GM23338 (cell line): ENCODE results near the gene COL26A1. TPM values are rescaled to one million over a fixed set of nuclear protein-coding genes. Genes with fewer than 3 reads are reported as not detected.

Source experiments
- ATAC-seq: fragments of 200-7000 bp; cut with Tn5 transposase; 3 replicates; pipeline ENCODE4 v1.9.1; 2020
- DNase-seq: peaks from one replicate; pipeline ENCODE4 v3.0.0-alpha.2; 2015; ENCODE audit warnings: low spot score
- H2AFZ ChIP-seq: fragments of 200-600 bp; sonication (generic); 2 replicates; pipeline ENCODE4 v1.8.0; 2016; ENCODE audit warnings: antibody characterized with exemption, mild to moderate bottlenecking, moderate library complexity
- H3F3A ChIP-seq: fragments of 200-600 bp; sonication (generic); replicated peaks from 2 replicates; pipeline ENCODE4 v1.8.0; 2017; ENCODE audit warnings: antibody characterized with exemption, mixed run types, low read depth
- H3K27ac ChIP-seq: fragments of 200-600 bp; sonication (generic); 2 replicates; pipeline ENCODE4 v1.6.1; 2016; ENCODE audit warnings: low read depth
- H3K27me3 ChIP-seq: fragments of 200-600 bp; sonication (generic); 2 replicates; pipeline ENCODE4 v1.8.0; 2016; ENCODE audit warnings: mild to moderate bottlenecking, mixed run types, moderate library complexity; ENCODE audit not compliant: insufficient read depth
- H3K36me3 ChIP-seq: fragments of 200-600 bp; sonication (generic); 2 replicates; pipeline ENCODE4 v1.8.0; 2016; ENCODE audit warnings: mild to moderate bottlenecking; ENCODE audit not compliant: insufficient read depth
- H3K4me1 ChIP-seq: fragments of 200-600 bp; sonication (generic); 2 replicates; pipeline ENCODE4 v1.8.0; 2016; ENCODE audit warnings: mild to moderate bottlenecking, moderate library complexity; ENCODE audit not compliant: insufficient read depth
- H3K4me2 ChIP-seq: fragments of 200-600 bp; sonication (generic); 2 replicates; pipeline ENCODE4 v1.7.1; 2017; ENCODE audit warnings: mixed run types
- H3K4me3 ChIP-seq: fragments of 200-600 bp; sonication (generic); 2 replicates; pipeline ENCODE4 v1.6.1; 2016; ENCODE audit warnings: mixed run types
- H3K79me2 ChIP-seq: fragments of 200-600 bp; sonication (generic); replicated peaks from 2 replicates; pipeline ENCODE4 v1.8.0; 2017; ENCODE audit warnings: mild to moderate bottlenecking; ENCODE audit not compliant: insufficient read depth
- H3K9me2 ChIP-seq: fragments of 200-600 bp; sonication (generic); 2 replicates; pipeline ENCODE4 v1.8.0; 2017; ENCODE audit not compliant: insufficient read depth
- H4K20me1 ChIP-seq: fragments of 200-600 bp; sonication (generic); replicated peaks from 2 replicates; pipeline ENCODE4 v1.8.0; 2017; ENCODE audit warnings: mild to moderate bottlenecking; ENCODE audit not compliant: insufficient read depth
- H3K27ac Mint-ChIP-seq: 2 replicates; pipeline ENCODE4 v1.8.0; 2020; ENCODE audit warnings: inconsistent platforms, mild to moderate bottlenecking, moderate library complexity, mixed read lengths
- H3K27me3 Mint-ChIP-seq: 3 replicates; pipeline ENCODE4 v1.8.0; 2022; ENCODE audit warnings: low read depth, mild to moderate bottlenecking, moderate library complexity, mixed read lengths, inconsistent platforms; ENCODE audit not compliant: insufficient read depth, poor library complexity
- H3K36me3 Mint-ChIP-seq: 3 replicates; pipeline ENCODE4 v1.8.0; 2021; ENCODE audit warnings: low read depth, mild to moderate bottlenecking, inconsistent platforms, moderate library complexity, mixed read lengths
- H3K4me1 Mint-ChIP-seq: 3 replicates; pipeline ENCODE4 v1.8.0; 2020; ENCODE audit warnings: mild to moderate bottlenecking, inconsistent platforms, mixed read lengths
- H3K4me3 Mint-ChIP-seq: 3 replicates; pipeline ENCODE4 v1.8.0; 2021; ENCODE audit warnings: moderate library complexity, mild to moderate bottlenecking, inconsistent platforms, mixed read lengths
- H3K9me3 Mint-ChIP-seq: 3 replicates; pipeline ENCODE4 v1.8.0; 2020; ENCODE audit warnings: moderate library complexity, mild to moderate bottlenecking, inconsistent platforms, mixed read lengths
- EZH2 ChIP-seq: fragments of 200-600 bp; sonication (generic); IDR thresholded peaks from one replicate; pipeline ENCODE4 v1.8.0; 2017; ENCODE audit warnings: antibody characterized with exemption, mild to moderate bottlenecking, low read depth; ENCODE audit not compliant: unreplicated experiment
- ZNF462 ChIP-seq: fragments of 250-450 bp; sonication (Bioruptor Pico); IDR thresholded peaks from 2 replicates; pipeline ENCODE4 v1.5.0; 2020; ENCODE audit warnings: mild to moderate bottlenecking, moderate library complexity
- polyA plus RNA-seq: library from polyadenylated mRNA; unstranded; fragments of >200 nt; fragmentation: Nextera tagmentation; extraction: Ambion mirVana; gene quantifications from 2 replicates; pipeline ENCODE4 v1.2.1, GENCODE V29; 2016
- total RNA-seq: library from RNA; depleted of rRNA; stranded (reverse); fragments of >200 nt; shearing (Covaris generic); gene quantifications from 2 replicates; pipeline ENCODE4 v1.2.3, GENCODE V29; 2014
- TF ChIP-seq, protein P1 (sequence below), 2 experiments: fragments of 200-600 bp in 1 of 2; sonication (generic) in 1 of 2; conservative IDR thresholded peaks; 2 replicates each; pipeline versions ENCODE4 v1.5.1 to v1.6.1; 2016 to 2017; ENCODE audit warnings: antibody characterized with exemption in 2 of 2, low read depth in 2 of 2, mild to moderate bottlenecking in 2 of 2, moderate library complexity in 1 of 2

COL26A1 gene
- total and polyA plus RNA-seq, 2 experiments from 2014 or later: 17.8 to 55.0 TPM

- TF ChIP-seq, protein P1, sequence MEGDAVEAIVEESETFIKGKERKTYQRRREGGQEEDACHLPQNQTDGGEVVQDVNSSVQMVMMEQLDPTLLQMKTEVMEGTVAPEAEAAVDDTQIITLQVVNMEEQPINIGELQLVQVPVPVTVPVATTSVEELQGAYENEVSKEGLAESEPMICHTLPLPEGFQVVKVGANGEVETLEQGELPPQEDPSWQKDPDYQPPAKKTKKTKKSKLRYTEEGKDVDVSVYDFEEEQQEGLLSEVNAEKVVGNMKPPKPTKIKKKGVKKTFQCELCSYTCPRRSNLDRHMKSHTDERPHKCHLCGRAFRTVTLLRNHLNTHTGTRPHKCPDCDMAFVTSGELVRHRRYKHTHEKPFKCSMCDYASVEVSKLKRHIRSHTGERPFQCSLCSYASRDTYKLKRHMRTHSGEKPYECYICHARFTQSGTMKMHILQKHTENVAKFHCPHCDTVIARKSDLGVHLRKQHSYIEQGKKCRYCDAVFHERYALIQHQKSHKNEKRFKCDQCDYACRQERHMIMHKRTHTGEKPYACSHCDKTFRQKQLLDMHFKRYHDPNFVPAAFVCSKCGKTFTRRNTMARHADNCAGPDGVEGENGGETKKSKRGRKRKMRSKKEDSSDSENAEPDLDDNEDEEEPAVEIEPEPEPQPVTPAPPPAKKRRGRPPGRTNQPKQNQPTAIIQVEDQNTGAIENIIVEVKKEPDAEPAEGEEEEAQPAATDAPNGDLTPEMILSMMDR (conservative IDR thresholded peaks at IDR 0.05; ENCODE audit: low read depth in 2 of 2): no peak
Measured at GRCh38 chr7:101362334-101363195, at the start of gene COL26A1 (continued).

DNA sequence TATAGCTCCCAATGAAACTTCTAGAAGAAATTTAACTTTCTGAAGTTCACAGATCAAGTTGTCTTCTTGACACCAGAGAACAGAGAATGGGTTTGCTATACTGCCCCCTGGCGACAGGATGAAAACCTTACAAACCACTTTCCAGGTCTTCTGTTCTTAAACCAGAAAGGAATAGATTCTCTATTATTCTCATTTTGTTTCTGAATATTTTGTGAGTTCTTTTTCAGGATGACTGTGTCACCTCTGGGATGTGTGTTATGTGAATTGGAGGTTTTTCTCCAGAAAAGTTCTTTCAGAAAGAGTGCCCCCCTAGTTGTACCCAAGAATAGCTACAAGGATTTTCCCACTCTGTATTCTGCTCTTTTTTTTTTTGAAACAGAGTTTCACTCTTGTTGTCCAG, 47.3 kb upstream of the COL26A1 start:
- Histone ChIP-seq H3K4me3 (no peak overlapping the region), H3K27me3 (no peaks in the 10 kb centered on the region), H3K4me1 (peaks cover 7% of the 10 kb centered on the region; the same call in 1 of the 2 replicates), H2AFZ (no peak overlapping the region), H3K79me2 (peaks cover 23% of the 10 kb centered on the region), H3F3A (peaks cover 40% of the 10 kb centered on the region), H3K36me3 (peaks cover 23% of the 10 kb centered on the region), H3K27ac (no peak overlapping the region), H3K4me2 (no peak overlapping the region), H4K20me1 (peaks cover 23% of the 10 kb centered on the region), H3K9me2 (no peaks in the 10 kb centered on the region)
- Mint-ChIP-seq H3K27ac (no peak overlapping the region), H3K36me3 (peaks cover 74% of the 10 kb centered on the region), H3K9me3 (peaks cover 6% of the 10 kb centered on the region; the same call in 1 of the 3 replicates), H3K4me3 (no peak overlapping the region; the same call in 2 of the 3 replicates), H3K4me1 (peaks cover 17% of the 10 kb centered on the region), H3K27me3 (peaks cover 20% of the 10 kb centered on the region)
- peak; percentile 60 for ATAC-seq
- DNase-seq: peak; percentile 86
- TF ChIP-seq, protein P1 (conservative IDR thresholded peaks at IDR 0.05; ENCODE audit: low read depth in 2 of 2): peak; percentile 79 to 96
- TF ChIP-seq ZNF462 (CRISPR knock-in tag): 0 out of 2 replicates have a peak, but pooled peaks have one; percentile 28
- no peak for TF ChIP-seq EZH2
